ENCODE measurements around the gene SETBP1.

The SETBP1 gene

DNA sequence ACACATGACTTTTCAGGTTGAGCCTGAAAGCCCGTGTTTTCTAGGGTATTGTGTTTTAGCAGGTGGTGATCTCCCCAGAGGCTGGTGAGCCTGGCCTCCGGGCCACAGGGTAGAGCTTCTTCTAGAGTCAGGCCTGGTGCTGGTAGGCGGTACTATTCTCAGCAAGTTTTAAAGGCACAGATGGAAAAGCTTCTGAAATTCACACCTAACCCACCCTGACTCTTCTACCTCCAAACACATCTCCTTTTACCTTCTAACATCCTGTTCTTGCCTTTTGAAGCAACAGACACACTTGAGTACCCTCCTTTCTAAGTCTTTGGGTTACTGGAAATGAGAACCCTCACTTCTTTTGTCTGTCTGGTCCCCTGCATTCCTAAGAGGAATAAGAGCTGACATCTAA is 191.1 kb downstream of the SETBP1 start:
- WGBS (ENCODE audit: extremely low coverage, insufficient coverage, insufficient read length), result no CpG with 5 or more reads among the region's 3 CpGs
- H3K36me3 ChIP-seq (ENCODE audit: control insufficient read depth in 1 of 2, insufficient read depth in 2 of 2, low read length in 2 of 2), result peaks cover 0 to 2% of the 10 kb centered on the region in 2 experiments
- H3K18ac ChIP-seq (ENCODE audit: low read length), result no peak overlapping the region
- no peak overlapping the region for H3K14ac ChIP-seq (ENCODE audit: low read length)
- H4K12ac ChIP-seq (ENCODE audit: low read depth, low read length), result no peak overlapping the region
- H3K23ac ChIP-seq (ENCODE audit: low read length), result no peak overlapping the region
- H2BK120ac ChIP-seq (ENCODE audit: insufficient read depth, low read length, poor library complexity), result no peak overlapping the region
- no peak overlapping the region for H2BK5ac ChIP-seq (ENCODE audit: low read depth, low read length, poor library complexity)
- no peak overlapping the region for H4K8ac ChIP-seq (ENCODE audit: low read depth, low read length)
- H3K4me1 ChIP-seq (ENCODE audit: control insufficient read depth in 1 of 2, insufficient read depth in 2 of 2, low read length in 2 of 2), result peaks cover 5 to 7% of the 10 kb centered on the region in 2 experiments
- H3K79me2 ChIP-seq (ENCODE audit: control insufficient read depth, insufficient read depth, low read length, poor library complexity), result no peaks in the 10 kb centered on the region
- H4K91ac ChIP-seq (ENCODE audit: low read depth, low read length), result no peak overlapping the region
- no peaks in the 10 kb centered on the region for H3K27me3 ChIP-seq (ENCODE audit: insufficient read depth, low read length)
- H3K4me2 ChIP-seq (ENCODE audit: low read length), result no peak overlapping the region
- H3K4me3 ChIP-seq (ENCODE audit: low read depth, low read length), result no peak overlapping the region
- H3K79me1 ChIP-seq (ENCODE audit: low read length), result no peaks in the 10 kb centered on the region
- H2BK12ac ChIP-seq (ENCODE audit: low read length), result no peak overlapping the region
- H3K4ac ChIP-seq (ENCODE audit: low read depth, low read length), result no peak overlapping the region
- H3K9me3 ChIP-seq (ENCODE audit: insufficient read depth, low read depth, low read length), result no peaks in the 10 kb centered on the region
- H2AK5ac ChIP-seq (ENCODE audit: low read length), result no peak overlapping the region
- H3K27ac ChIP-seq (ENCODE audit: low read depth, low read length), result no peak overlapping the region
- no peak overlapping the region for H2AFZ ChIP-seq (ENCODE audit: insufficient read depth, low read length, poor library complexity)
- DNase-seq, result no peak
- H3K9ac ChIP-seq (ENCODE audit: low read length), result no peak overlapping the region

DNA sequence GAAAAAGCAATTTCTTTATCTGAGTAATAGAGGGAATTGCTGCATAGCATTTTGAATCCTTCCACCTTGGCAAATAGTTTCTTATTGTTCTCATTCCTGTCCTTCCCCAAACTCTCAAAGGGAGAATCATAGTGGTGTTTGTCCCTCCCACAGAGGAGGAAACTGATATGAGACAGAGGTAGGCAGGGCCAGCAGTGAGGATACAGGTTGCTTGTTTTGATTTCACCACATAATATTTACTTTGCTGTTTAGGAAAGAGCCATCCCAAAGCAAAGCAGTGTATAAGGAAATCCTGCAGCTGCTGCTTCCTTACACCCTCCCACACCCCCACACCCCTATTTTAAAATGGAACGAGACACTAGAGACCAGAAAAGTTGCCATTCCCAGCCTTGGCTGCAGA is 195.3 kb downstream of the SETBP1 start:
- H4K91ac ChIP-seq (ENCODE audit: low read depth, low read length), result no peak overlapping the region
- no peak overlapping the region for H3K27ac ChIP-seq (ENCODE audit: low read depth, low read length)
- no peak overlapping the region for H3K9ac ChIP-seq (ENCODE audit: low read length)
- H3K36me3 ChIP-seq (ENCODE audit: control insufficient read depth in 1 of 2, insufficient read depth in 2 of 2, low read length in 2 of 2), result peaks cover 0 to 2% of the 10 kb centered on the region in 2 experiments
- H3K14ac ChIP-seq (ENCODE audit: low read length), result no peak overlapping the region
- H3K27me3 ChIP-seq (ENCODE audit: insufficient read depth, low read length), result no peaks in the 10 kb centered on the region
- H2BK120ac ChIP-seq (ENCODE audit: insufficient read depth, low read length, poor library complexity), result no peak overlapping the region
- no peak overlapping the region for H2AFZ ChIP-seq (ENCODE audit: insufficient read depth, low read length, poor library complexity)
- H2AK5ac ChIP-seq (ENCODE audit: low read length), result no peak overlapping the region
- WGBS (ENCODE audit: extremely low coverage, insufficient coverage, insufficient read length), result no CpG with 5 or more reads among the region's 1 CpG
- no peak overlapping the region for H2BK12ac ChIP-seq (ENCODE audit: low read length)
- H3K4me3 ChIP-seq (ENCODE audit: low read depth, low read length), result no peak overlapping the region
- H3K4me2 ChIP-seq (ENCODE audit: low read length), result no peak overlapping the region
- no peaks in the 10 kb centered on the region for H3K79me1 ChIP-seq (ENCODE audit: low read length)
- peaks cover under 1 to 2% of the 10 kb centered on the region in 2 experiments for H3K4me1 ChIP-seq (ENCODE audit: control insufficient read depth in 1 of 2, insufficient read depth in 2 of 2, low read length in 2 of 2)
- no peak overlapping the region for H3K4ac ChIP-seq (ENCODE audit: low read depth, low read length)
- no peak overlapping the region for H2BK5ac ChIP-seq (ENCODE audit: low read depth, low read length, poor library complexity)
- H3K9me3 ChIP-seq (ENCODE audit: insufficient read depth, low read depth, low read length), result peaks cover 2% of the 10 kb centered on the region
- no peaks in the 10 kb centered on the region for H3K79me2 ChIP-seq (ENCODE audit: control insufficient read depth, insufficient read depth, low read length, poor library complexity)
- H4K8ac ChIP-seq (ENCODE audit: low read depth, low read length), result no peak overlapping the region
- DNase-seq, result no peak
- H3K23ac ChIP-seq (ENCODE audit: low read length), result no peak overlapping the region
- H4K12ac ChIP-seq (ENCODE audit: low read depth, low read length), result no peak overlapping the region
- no peak overlapping the region for H3K18ac ChIP-seq (ENCODE audit: low read length)

DNA sequence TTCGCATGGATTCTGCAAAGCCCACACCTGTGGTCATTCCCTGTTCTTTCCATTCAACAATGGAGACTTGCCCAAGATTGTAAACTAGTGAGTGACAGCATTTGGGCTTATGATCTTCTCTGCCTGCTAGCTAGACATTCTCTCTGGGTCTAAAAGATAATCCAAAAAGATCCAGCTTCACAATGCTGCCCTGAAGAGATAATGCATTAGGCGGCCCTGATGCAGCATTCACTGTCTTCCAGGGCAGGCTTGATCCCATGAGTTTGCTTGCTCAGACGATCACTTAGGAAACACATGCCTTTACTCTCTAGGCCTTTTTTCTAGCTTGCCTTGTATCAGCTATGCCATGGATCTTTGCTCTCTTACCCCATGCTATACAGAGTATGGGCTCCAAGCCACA is 196.1 kb downstream of the SETBP1 start:
- Histone ChIP-seq H3K4ac (ENCODE audit: low read depth, low read length) (no peak overlapping the region), H3K27ac (ENCODE audit: low read depth, low read length) (no peak overlapping the region), H4K8ac (ENCODE audit: low read depth, low read length) (no peak overlapping the region), H3K4me2 (ENCODE audit: low read length) (no peak overlapping the region), H2AK5ac (ENCODE audit: low read length) (no peak overlapping the region), H2BK12ac (ENCODE audit: low read length) (no peak overlapping the region), H3K4me3 (ENCODE audit: low read depth, low read length) (no peak overlapping the region), H3K36me3 (ENCODE audit: control insufficient read depth in 1 of 2, insufficient read depth in 2 of 2, low read length in 2 of 2) (peaks cover 0 to 2% of the 10 kb centered on the region in 2 experiments), H2BK120ac (ENCODE audit: insufficient read depth, low read length, poor library complexity) (no peak overlapping the region), H4K12ac (ENCODE audit: low read depth, low read length) (no peak overlapping the region), H3K4me1 (ENCODE audit: control insufficient read depth in 1 of 2, insufficient read depth in 2 of 2, low read length in 2 of 2) (no peaks in the 10 kb centered on the region), H3K14ac (ENCODE audit: low read length) (no peak overlapping the region), H3K9me3 (ENCODE audit: insufficient read depth, low read depth, low read length) (peaks cover 2% of the 10 kb centered on the region), H3K79me1 (ENCODE audit: low read length) (no peaks in the 10 kb centered on the region), H3K9ac (ENCODE audit: low read length) (no peak overlapping the region), H3K18ac (ENCODE audit: low read length) (no peak overlapping the region), H2BK5ac (ENCODE audit: low read depth, low read length, poor library complexity) (no peak overlapping the region), H2AFZ (ENCODE audit: insufficient read depth, low read length, poor library complexity) (no peak overlapping the region), H4K91ac (ENCODE audit: low read depth, low read length) (no peak overlapping the region), H3K23ac (ENCODE audit: low read length) (no peak overlapping the region), H3K27me3 (ENCODE audit: insufficient read depth, low read length) (no peaks in the 10 kb centered on the region), H3K79me2 (ENCODE audit: control insufficient read depth, insufficient read depth, low read length, poor library complexity) (no peaks in the 10 kb centered on the region)
- no peak for DNase-seq
- WGBS (ENCODE audit: extremely low coverage, insufficient coverage, insufficient read length), result no CpG with 5 or more reads among the region's 3 CpGs

DNA sequence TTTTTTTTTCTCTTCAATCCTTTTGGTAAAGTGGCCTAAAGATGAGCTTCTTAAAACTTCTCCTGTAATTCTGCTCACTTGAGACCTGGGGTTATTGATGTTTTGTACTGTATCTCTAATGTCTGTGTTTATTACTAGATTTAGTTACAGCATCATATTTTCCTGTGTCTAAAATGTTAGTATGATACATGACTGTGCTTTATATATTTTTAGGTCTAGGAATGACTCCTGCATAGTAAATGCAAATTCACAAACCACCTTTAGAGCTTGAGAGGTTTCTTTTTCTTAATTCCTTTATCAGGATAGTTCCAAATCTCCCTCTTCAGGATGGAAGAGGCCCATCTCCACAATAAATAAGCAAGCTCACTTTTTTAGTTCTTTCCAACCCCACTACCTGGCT is 197.6 kb downstream of the SETBP1 start:
- Histone ChIP-seq H3K9me3 (ENCODE audit: insufficient read depth, low read depth, low read length) (peaks cover 2% of the 10 kb centered on the region), H3K79me2 (ENCODE audit: control insufficient read depth, insufficient read depth, low read length, poor library complexity) (no peaks in the 10 kb centered on the region), H3K36me3 (ENCODE audit: control insufficient read depth in 1 of 2, insufficient read depth in 2 of 2, low read length in 2 of 2) (no peaks in the 10 kb centered on the region), H2BK5ac (ENCODE audit: low read depth, low read length, poor library complexity) (no peak overlapping the region), H3K4ac (ENCODE audit: low read depth, low read length) (no peak overlapping the region), H3K9ac (ENCODE audit: low read length) (no peak overlapping the region), H3K4me3 (ENCODE audit: low read depth, low read length) (no peak overlapping the region), H3K18ac (ENCODE audit: low read length) (no peak overlapping the region), H3K14ac (ENCODE audit: low read length) (no peak overlapping the region), H3K4me2 (ENCODE audit: low read length) (no peak overlapping the region), H4K12ac (ENCODE audit: low read depth, low read length) (no peak overlapping the region), H4K8ac (ENCODE audit: low read depth, low read length) (no peak overlapping the region), H3K79me1 (ENCODE audit: low read length) (no peaks in the 10 kb centered on the region), H3K27me3 (ENCODE audit: insufficient read depth, low read length) (no peaks in the 10 kb centered on the region), H3K4me1 (ENCODE audit: control insufficient read depth in 1 of 2, insufficient read depth in 2 of 2, low read length in 2 of 2) (no peaks in the 10 kb centered on the region), H2BK120ac (ENCODE audit: insufficient read depth, low read length, poor library complexity) (no peak overlapping the region), H2AK5ac (ENCODE audit: low read length) (no peak overlapping the region), H3K23ac (ENCODE audit: low read length) (no peak overlapping the region), H2AFZ (ENCODE audit: insufficient read depth, low read length, poor library complexity) (no peak overlapping the region), H4K91ac (ENCODE audit: low read depth, low read length) (no peak overlapping the region), H2BK12ac (ENCODE audit: low read length) (no peak overlapping the region), H3K27ac (ENCODE audit: low read depth, low read length) (no peak overlapping the region)
- DNase-seq, result no peak
